ENCODE data around the gene CDC42EP2.

The CDC42EP2 gene

GRCh38 chr11:65277631-65278277, 36.9 kb upstream of the CDC42EP2 start:
- no peak for TF ChIP-seq FOXM1 (IDR thresholded peaks at IDR 0.05; ENCODE audit: borderline replicate concordance, low read depth)
- TF ChIP-seq, protein P1, sequence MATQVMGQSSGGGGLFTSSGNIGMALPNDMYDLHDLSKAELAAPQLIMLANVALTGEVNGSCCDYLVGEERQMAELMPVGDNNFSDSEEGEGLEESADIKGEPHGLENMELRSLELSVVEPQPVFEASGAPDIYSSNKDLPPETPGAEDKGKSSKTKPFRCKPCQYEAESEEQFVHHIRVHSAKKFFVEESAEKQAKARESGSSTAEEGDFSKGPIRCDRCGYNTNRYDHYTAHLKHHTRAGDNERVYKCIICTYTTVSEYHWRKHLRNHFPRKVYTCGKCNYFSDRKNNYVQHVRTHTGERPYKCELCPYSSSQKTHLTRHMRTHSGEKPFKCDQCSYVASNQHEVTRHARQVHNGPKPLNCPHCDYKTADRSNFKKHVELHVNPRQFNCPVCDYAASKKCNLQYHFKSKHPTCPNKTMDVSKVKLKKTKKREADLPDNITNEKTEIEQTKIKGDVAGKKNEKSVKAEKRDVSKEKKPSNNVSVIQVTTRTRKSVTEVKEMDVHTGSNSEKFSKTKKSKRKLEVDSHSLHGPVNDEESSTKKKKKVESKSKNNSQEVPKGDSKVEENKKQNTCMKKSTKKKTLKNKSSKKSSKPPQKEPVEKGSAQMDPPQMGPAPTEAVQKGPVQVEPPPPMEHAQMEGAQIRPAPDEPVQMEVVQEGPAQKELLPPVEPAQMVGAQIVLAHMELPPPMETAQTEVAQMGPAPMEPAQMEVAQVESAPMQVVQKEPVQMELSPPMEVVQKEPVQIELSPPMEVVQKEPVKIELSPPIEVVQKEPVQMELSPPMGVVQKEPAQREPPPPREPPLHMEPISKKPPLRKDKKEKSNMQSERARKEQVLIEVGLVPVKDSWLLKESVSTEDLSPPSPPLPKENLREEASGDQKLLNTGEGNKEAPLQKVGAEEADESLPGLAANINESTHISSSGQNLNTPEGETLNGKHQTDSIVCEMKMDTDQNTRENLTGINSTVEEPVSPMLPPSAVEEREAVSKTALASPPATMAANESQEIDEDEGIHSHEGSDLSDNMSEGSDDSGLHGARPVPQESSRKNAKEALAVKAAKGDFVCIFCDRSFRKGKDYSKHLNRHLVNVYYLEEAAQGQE (IDR thresholded peaks at IDR 0.05; ENCODE audit: low read depth) = no peak
- TF ChIP-seq EP300 (IDR thresholded peaks at IDR 0.05; ENCODE audit: borderline replicate concordance) = no peak
- TF ChIP-seq YY1 (IDR thresholded peaks at IDR 0.05; ENCODE audit: low read depth) = no peak
- no peak for TF ChIP-seq EGR1 (IDR thresholded peaks at IDR 0.05)
- TF ChIP-seq NFIC (IDR thresholded peaks at IDR 0.05) = no peak
- TF ChIP-seq CREB1 (IDR thresholded peaks at IDR 0.05; ENCODE audit: low read depth) = no peak
- TF ChIP-seq RAD21 (IDR thresholded peaks at IDR 0.05; ENCODE audit: low read depth) = no peak
- no peak for TF ChIP-seq ZBTB7A (IDR thresholded peaks at IDR 0.05; ENCODE audit: low read depth)
- TF ChIP-seq MAX (IDR thresholded peaks at IDR 0.05) = no peak
- TF ChIP-seq TCF12 (IDR thresholded peaks at IDR 0.05; ENCODE audit: low read depth) = no peak
- TF ChIP-seq, protein P2, sequence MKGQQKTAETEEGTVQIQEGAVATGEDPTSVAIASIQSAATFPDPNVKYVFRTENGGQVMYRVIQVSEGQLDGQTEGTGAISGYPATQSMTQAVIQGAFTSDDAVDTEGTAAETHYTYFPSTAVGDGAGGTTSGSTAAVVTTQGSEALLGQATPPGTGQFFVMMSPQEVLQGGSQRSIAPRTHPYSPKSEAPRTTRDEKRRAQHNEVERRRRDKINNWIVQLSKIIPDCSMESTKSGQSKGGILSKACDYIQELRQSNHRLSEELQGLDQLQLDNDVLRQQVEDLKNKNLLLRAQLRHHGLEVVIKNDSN (IDR thresholded peaks at IDR 0.05) = no peak

DNA sequence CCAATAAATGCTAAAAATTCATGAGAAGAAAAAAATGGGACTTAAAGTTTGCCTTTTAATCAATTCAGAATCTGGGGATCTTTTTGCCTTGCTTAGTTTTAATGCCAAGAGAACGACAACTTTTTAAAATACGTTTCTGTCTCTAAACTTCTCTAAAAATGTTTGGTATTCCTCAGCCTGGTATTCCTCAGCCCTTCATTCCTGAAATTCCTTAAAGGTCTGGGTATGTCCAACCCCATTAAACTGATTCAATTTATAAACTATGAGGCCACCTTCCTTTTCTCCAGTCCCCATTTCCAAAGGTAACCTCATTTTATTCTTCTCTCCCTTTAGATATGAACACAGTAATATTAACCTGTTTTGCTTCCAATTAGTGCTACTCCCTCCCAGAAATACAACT, 36.3 kb upstream of the CDC42EP2 start:
- TF ChIP-seq FOXM1 (IDR thresholded peaks at IDR 0.05; ENCODE audit: borderline replicate concordance, low read depth) (no peak), RAD21 (IDR thresholded peaks at IDR 0.05; ENCODE audit: low read depth) (no peak), TEAD4 (IDR thresholded peaks at IDR 0.05) (peak; percentile 35; the same call in 1 of the 2 replicates)

GRCh38 chr11:65279279-65279678, 35.4 kb upstream of the CDC42EP2 start:
- no peak for TF ChIP-seq NFIC (IDR thresholded peaks at IDR 0.05)
- TF ChIP-seq FOXM1 (IDR thresholded peaks at IDR 0.05; ENCODE audit: borderline replicate concordance, low read depth) = no peak
- TF ChIP-seq, protein P1 (IDR thresholded peaks at IDR 0.05; ENCODE audit: low read depth) = no peak
- TF ChIP-seq TEAD4 (IDR thresholded peaks at IDR 0.05) = no peak
- TF ChIP-seq ZBTB7A (IDR thresholded peaks at IDR 0.05; ENCODE audit: low read depth) = no peak
- TF ChIP-seq TCF12 (IDR thresholded peaks at IDR 0.05; ENCODE audit: low read depth) = no peak

- TF ChIP-seq CEBPB (IDR thresholded peaks at IDR 0.05) (no peak), YY1 (IDR thresholded peaks at IDR 0.05; ENCODE audit: low read depth) (no peak), EGR1 (IDR thresholded peaks at IDR 0.05) (no peak), EP300 (IDR thresholded peaks at IDR 0.05; ENCODE audit: borderline replicate concordance) (no peak), TEAD4 (IDR thresholded peaks at IDR 0.05) (no peak), CREB1 (IDR thresholded peaks at IDR 0.05; ENCODE audit: low read depth) (no peak), RAD21 (IDR thresholded peaks at IDR 0.05; ENCODE audit: low read depth) (no peak), FOXM1 (IDR thresholded peaks at IDR 0.05; ENCODE audit: borderline replicate concordance, low read depth) (no peak), MAX (IDR thresholded peaks at IDR 0.05) (no peak), TAF1 (IDR thresholded peaks at IDR 0.05; ENCODE audit: low read depth) (no peak), TCF12 (IDR thresholded peaks at IDR 0.05; ENCODE audit: low read depth) (no peak), NFIC (IDR thresholded peaks at IDR 0.05) (no peak), ZBTB7A (IDR thresholded peaks at IDR 0.05; ENCODE audit: low read depth) (no peak)
- TF ChIP-seq, protein P1 (IDR thresholded peaks at IDR 0.05; ENCODE audit: low read depth) = no peak
- TF ChIP-seq, protein P2 (IDR thresholded peaks at IDR 0.05) = no peak
These were observed 34.8 kb upstream of the CDC42EP2 start for GRCh38 chr11:65279741-65280440.

Measured in Ishikawa (cell line).